Measurements from ENCODE around the gene RNGTT. TPM values are rescaled to one million over a fixed set of nuclear protein-coding genes. Genes with fewer than 3 reads are reported as not detected.

Gene RNGTT
- total RNA-seq, 1 experiment from 2014 or later, result 15.7 TPM

- POLR2A ChIA-PET (ENCODE audit: unreplicated experiment), result no interaction called here
- H3K4me1 ChIP-seq (ENCODE audit: insufficient read depth, low read length), result no peaks in the 10 kb centered on the region
- ATAC-seq (no peak), DNase-seq (no peak)
- H3K36me3 ChIP-seq (ENCODE audit: low read depth, low read length), result 0 out of 2 replicates have a peak, but pooled peaks cover 2% of the 10 kb centered on the region
- no peak overlapping the region for H3K4me2 ChIP-seq (ENCODE audit: low read length)
- CTCF ChIA-PET, result no interaction called here
- no peaks in the 10 kb centered on the region for H3K9me3 ChIP-seq (ENCODE audit: low read length)
- H3F3A ChIP-seq (ENCODE audit: low read length, unreplicated experiment), result no peaks in the 10 kb centered on the region
- H3K27ac ChIP-seq (ENCODE audit: low read length), result no peak overlapping the region
- no peaks in the 10 kb centered on the region for H3K27me3 ChIP-seq (ENCODE audit: low read length)
- H3K79me2 ChIP-seq (ENCODE audit: low read length), result no peaks in the 10 kb centered on the region
- H4K20me1 ChIP-seq (ENCODE audit: low read length), result no peaks in the 10 kb centered on the region
- no peak overlapping the region for H3K4me3 ChIP-seq (ENCODE audit: low read length)
- H2AFZ ChIP-seq (ENCODE audit: low read length), result no peak overlapping the region
- no TSS peak for BruUV-seq (replicated peaks)
- no peak overlapping the region for H3K9ac ChIP-seq (ENCODE audit: low read length)
- intact Hi-C loops (cut with micrococcal nuclease), result no loop called here
- H3K9me2 ChIP-seq (replicated peaks; ENCODE audit: low read length), result no peaks in the 10 kb centered on the region
- TF ChIP-seq EZH2phosphoT487 (IDR thresholded peaks at IDR 0.05; ENCODE audit: borderline replicate concordance, low read length), result no peak
- TF ChIP-seq EZH2 (IDR thresholded peaks at IDR 0.05; ENCODE audit: low read length, unreplicated experiment), result no peak
These were observed 153.3 kb downstream of the RNGTT start for GRCh38 chr6:88810089-88810488.

- Histone ChIP-seq H3K4me2 (ENCODE audit: low read length) (no peak overlapping the region), H3K4me3 (ENCODE audit: low read length) (no peak overlapping the region), H3K9ac (ENCODE audit: low read length) (no peak overlapping the region), H3K36me3 (ENCODE audit: low read depth, low read length) (0 out of 2 replicates have a peak, but pooled peaks cover 2% of the 10 kb centered on the region), H3F3A (ENCODE audit: low read length, unreplicated experiment) (no peaks in the 10 kb centered on the region), H3K9me3 (ENCODE audit: low read length) (no peaks in the 10 kb centered on the region), H3K27ac (ENCODE audit: low read length) (no peak overlapping the region), H3K4me1 (ENCODE audit: insufficient read depth, low read length) (no peaks in the 10 kb centered on the region), H2AFZ (ENCODE audit: low read length) (no peak overlapping the region), H3K27me3 (ENCODE audit: low read length) (no peaks in the 10 kb centered on the region), H3K79me2 (ENCODE audit: low read length) (no peaks in the 10 kb centered on the region), H3K9me2 (replicated peaks; ENCODE audit: low read length) (no peaks in the 10 kb centered on the region), H4K20me1 (ENCODE audit: low read length) (no peaks in the 10 kb centered on the region)
- intact Hi-C loops (cut with micrococcal nuclease), result no loop called here
- no peak for ATAC-seq
- no peak for DNase-seq
- ChIA-PET POLR2A (ENCODE audit: unreplicated experiment) (no interaction called here), CTCF (no interaction called here)
- no TSS peak for BruUV-seq (replicated peaks)
- no peak for TF ChIP-seq EZH2 (IDR thresholded peaks at IDR 0.05; ENCODE audit: low read length, unreplicated experiment)
- no peak for TF ChIP-seq CTCF (conservative IDR thresholded peaks at IDR 0.05; ENCODE audit: low read depth, low read length)
- TF ChIP-seq EZH2phosphoT487 (IDR thresholded peaks at IDR 0.05; ENCODE audit: borderline replicate concordance, low read length), result no peak
These were observed 155.0 kb downstream of the RNGTT start for GRCh38 chr6:88808381-88808780.

- no peak overlapping the region for H3K4me3 ChIP-seq (ENCODE audit: low read length)
- H3K9me3 ChIP-seq (ENCODE audit: low read length), result no peaks in the 10 kb centered on the region
- POLR2A ChIA-PET (ENCODE audit: unreplicated experiment), result no interaction called here
- H3K4me1 ChIP-seq (ENCODE audit: insufficient read depth, low read length), result no peaks in the 10 kb centered on the region
- no peak overlapping the region for H3K9ac ChIP-seq (ENCODE audit: low read length)
- no peaks in the 10 kb centered on the region for H3F3A ChIP-seq (ENCODE audit: low read length, unreplicated experiment)
- 0 out of 2 replicates have a peak, but pooled peaks cover 2% of the 10 kb centered on the region for H3K36me3 ChIP-seq (ENCODE audit: low read depth, low read length)
- no peak for ATAC-seq
- H4K20me1 ChIP-seq (ENCODE audit: low read length), result no peaks in the 10 kb centered on the region
- H3K4me2 ChIP-seq (ENCODE audit: low read length), result no peak overlapping the region
- no peak overlapping the region for H2AFZ ChIP-seq (ENCODE audit: low read length)
- BruUV-seq (replicated peaks), result no TSS peak
- no peaks in the 10 kb centered on the region for H3K9me2 ChIP-seq (replicated peaks; ENCODE audit: low read length)
- H3K27ac ChIP-seq (ENCODE audit: low read length), result no peak overlapping the region
- no peaks in the 10 kb centered on the region for H3K27me3 ChIP-seq (ENCODE audit: low read length)
- H3K79me2 ChIP-seq (ENCODE audit: low read length), result no peaks in the 10 kb centered on the region
- intact Hi-C loops (cut with micrococcal nuclease), result no loop called here
- no peak for DNase-seq
- CTCF ChIA-PET, result no interaction called here
- TF ChIP-seq CTCF (conservative IDR thresholded peaks at IDR 0.05; ENCODE audit: low read depth, low read length) (no peak), EZH2 (IDR thresholded peaks at IDR 0.05; ENCODE audit: low read length, unreplicated experiment) (no peak), EZH2phosphoT487 (IDR thresholded peaks at IDR 0.05; ENCODE audit: borderline replicate concordance, low read length) (no peak)
These were observed 155.8 kb downstream of the RNGTT start for GRCh38 chr6:88807622-88808021.

Measured in PC-3 (cell line).